ENCODE data around the gene AP1S2.
"Not testable (repeated sequence)": the region's sequence is repeated elsewhere in the genome, so short reads cannot be mapped to it uniquely, and the experiment has no call there.

The AP1S2 gene

GRCh38 chrX:15834827-15835595 lies 19.6 kb downstream of the AP1S2 start:
- no peaks in the 10 kb centered on the region for H3K9me3 Mint-ChIP-seq (ENCODE audit: low read depth)
- H3K27ac Mint-ChIP-seq = no peak overlapping the region
- no peak overlapping the region for H3K4me3 Mint-ChIP-seq
- H3K27me3 Mint-ChIP-seq = no peaks in the 10 kb centered on the region
- no peaks in the 10 kb centered on the region for H3K36me3 Mint-ChIP-seq
- peaks cover 2% of the 10 kb centered on the region for H3K4me1 Mint-ChIP-seq (ENCODE audit: low read depth)

- H3K9me3 Mint-ChIP-seq (ENCODE audit: low read depth) = no peaks in the 10 kb centered on the region
- peak overlapping the region; percentile 35 for H3K27ac Mint-ChIP-seq
- no peaks in the 10 kb centered on the region for H3K36me3 Mint-ChIP-seq
- H3K4me3 Mint-ChIP-seq = no peak overlapping the region
- peaks cover 2% of the 10 kb centered on the region for H3K4me1 Mint-ChIP-seq (ENCODE audit: low read depth)
- H3K27me3 Mint-ChIP-seq = no peaks in the 10 kb centered on the region
These were observed 20.6 kb downstream of the AP1S2 start for GRCh38 chrX:15834053-15834452.

DNA sequence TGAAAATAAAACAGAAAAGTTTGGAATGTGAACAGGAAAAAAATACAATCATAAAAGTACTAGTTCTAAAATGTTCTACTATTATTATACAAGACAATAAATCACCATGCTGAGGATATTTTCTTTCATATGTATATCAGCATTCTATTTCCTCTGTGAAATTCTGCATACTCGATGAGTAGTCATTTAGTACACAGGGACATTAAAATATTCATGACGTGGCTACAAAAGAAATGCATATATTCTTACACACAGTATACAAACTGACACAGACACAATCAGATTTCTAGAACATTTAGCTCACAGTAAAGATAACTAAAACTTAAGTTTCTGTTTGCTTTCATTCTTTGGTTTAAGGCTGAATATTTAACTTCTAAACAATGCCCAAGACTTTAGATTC lies 23.3 kb downstream of the AP1S2 start:
- H3K36me3 Mint-ChIP-seq; H3K27ac Mint-ChIP-seq; H3K9me3 Mint-ChIP-seq (ENCODE audit: low read depth): not testable (repeated sequence)

GRCh38 chrX:15829217-15829616 lies 25.4 kb downstream of the AP1S2 start:
- peaks cover 2% of the 10 kb centered on the region for H3K4me1 Mint-ChIP-seq (ENCODE audit: low read depth)
- peaks cover 2% of the 10 kb centered on the region for H3K36me3 Mint-ChIP-seq
- no peak overlapping the region for H3K27ac Mint-ChIP-seq
- H3K9me3 Mint-ChIP-seq (ENCODE audit: low read depth) = no peaks in the 10 kb centered on the region
- H3K27me3 Mint-ChIP-seq = no peaks in the 10 kb centered on the region
- no peak overlapping the region for H3K4me3 Mint-ChIP-seq

More for the DNA sequence above, 23.3 kb downstream of the AP1S2 start:
- H3K4me3 Mint-ChIP-seq; H3K27me3 Mint-ChIP-seq; H3K4me1 Mint-ChIP-seq (ENCODE audit: low read depth): not testable (repeated sequence)

- Mint-ChIP-seq H3K9me3 (ENCODE audit: low read depth) (no peaks in the 10 kb centered on the region), H3K4me3 (no peak overlapping the region), H3K27me3 (no peaks in the 10 kb centered on the region), H3K4me1 (ENCODE audit: low read depth) (peaks cover 1% of the 10 kb centered on the region), H3K27ac (no peak overlapping the region), H3K36me3 (peaks cover 5% of the 10 kb centered on the region)
These were observed 28.7 kb downstream of the AP1S2 start for GRCh38 chrX:15825936-15826335.

GRCh38 chrX:15822922-15823321 lies 31.7 kb downstream of the AP1S2 start:
- Mint-ChIP-seq H3K4me3 (no peak overlapping the region), H3K36me3 (peaks cover 7% of the 10 kb centered on the region), H3K27me3 (no peaks in the 10 kb centered on the region), H3K9me3 (ENCODE audit: low read depth) (no peaks in the 10 kb centered on the region), H3K27ac (no peak overlapping the region), H3K4me1 (ENCODE audit: low read depth) (peaks cover 13% of the 10 kb centered on the region)

DNA sequence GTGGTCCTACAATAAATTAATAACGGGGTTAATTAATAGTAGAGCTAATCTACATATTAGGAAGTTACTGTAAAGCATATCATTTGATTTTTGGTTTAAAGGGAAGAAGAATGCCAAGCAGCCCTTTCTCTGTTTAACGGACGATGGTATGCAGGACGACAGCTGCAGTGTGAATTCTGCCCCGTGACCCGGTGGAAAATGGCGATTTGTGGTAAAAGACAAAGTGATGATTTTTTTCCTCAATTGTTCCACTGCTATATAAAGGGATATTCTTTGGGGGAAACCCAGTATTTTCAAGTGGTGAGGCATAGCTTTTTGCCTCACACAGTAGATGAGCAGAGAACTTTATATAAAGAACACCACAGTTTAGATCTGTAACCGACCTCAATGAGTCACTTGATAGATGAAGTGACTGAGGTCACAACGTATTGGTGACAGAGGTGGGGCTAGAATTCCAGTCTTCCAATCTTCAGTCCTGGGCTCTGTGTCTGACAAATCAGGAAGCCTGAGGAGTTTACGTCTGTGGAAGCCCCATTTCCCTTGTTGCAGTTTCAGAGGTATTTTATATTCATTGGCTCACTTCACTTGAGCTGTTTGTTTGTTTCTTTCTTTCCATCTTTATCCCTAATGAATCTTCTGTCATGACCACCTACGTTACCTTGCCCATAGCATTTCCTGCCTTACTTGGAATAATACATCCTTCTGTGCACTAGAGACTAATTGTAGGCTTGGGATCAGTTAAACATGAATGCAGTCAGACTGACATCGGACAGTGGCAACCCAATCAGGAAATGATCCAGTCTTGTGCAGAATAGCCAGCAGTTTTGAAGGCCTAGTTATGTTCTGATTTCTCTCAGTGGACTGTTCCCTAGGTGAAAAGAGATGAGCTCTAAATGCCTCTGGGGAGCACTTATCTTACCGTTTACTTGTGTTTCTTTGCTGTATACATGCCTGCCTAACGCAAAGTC lies 34.2 kb downstream of the AP1S2 start:
- Mint-ChIP-seq H3K27me3 (no peaks in the 10 kb centered on the region), H3K9me3 (ENCODE audit: low read depth) (no peaks in the 10 kb centered on the region), H3K27ac (peak overlapping the region; percentile 66), H3K4me3 (no peak overlapping the region), H3K4me1 (ENCODE audit: low read depth) (peaks cover 35% of the 10 kb centered on the region), H3K36me3 (peaks cover 7% of the 10 kb centered on the region)

DNA sequence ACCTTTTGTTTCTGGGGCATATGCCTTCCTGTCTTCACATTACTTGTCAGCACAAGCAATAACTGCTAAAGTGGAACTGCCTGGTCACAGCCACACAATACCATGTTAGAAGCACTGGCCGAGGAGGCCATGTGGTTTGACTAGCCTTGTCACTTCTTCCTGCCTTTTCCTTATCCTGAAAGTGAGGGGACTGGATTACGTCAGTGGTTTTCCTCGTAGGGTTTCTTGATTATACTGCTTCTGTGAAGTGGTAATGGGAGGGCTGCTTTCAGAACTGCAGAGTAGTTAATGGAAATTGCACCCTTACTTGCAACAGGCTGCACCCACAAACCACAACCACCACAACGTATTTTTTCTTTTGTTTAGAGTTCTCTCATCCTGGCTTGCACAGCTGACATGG lies 37.7 kb downstream of the AP1S2 start:
- peaks cover 44% of the 10 kb centered on the region for H3K4me1 Mint-ChIP-seq (ENCODE audit: low read depth)
- peak overlapping the region; percentile 67 for H3K27ac Mint-ChIP-seq
- H3K27me3 Mint-ChIP-seq = no peaks in the 10 kb centered on the region
- H3K9me3 Mint-ChIP-seq (ENCODE audit: low read depth) = no peaks in the 10 kb centered on the region
- H3K4me3 Mint-ChIP-seq = peak overlapping the region; percentile 71
- H3K36me3 Mint-ChIP-seq = peaks cover 4% of the 10 kb centered on the region

- Mint-ChIP-seq H3K27ac (peak overlapping the region; percentile 47), H3K27me3 (no peaks in the 10 kb centered on the region), H3K4me1 (ENCODE audit: low read depth) (peaks cover 44% of the 10 kb centered on the region), H3K36me3 (peaks cover 4% of the 10 kb centered on the region), H3K4me3 (peak overlapping the region; percentile 33), H3K9me3 (ENCODE audit: low read depth) (no peaks in the 10 kb centered on the region)
These were observed 38.2 kb downstream of the AP1S2 start for GRCh38 chrX:15816438-15816809.

DNA sequence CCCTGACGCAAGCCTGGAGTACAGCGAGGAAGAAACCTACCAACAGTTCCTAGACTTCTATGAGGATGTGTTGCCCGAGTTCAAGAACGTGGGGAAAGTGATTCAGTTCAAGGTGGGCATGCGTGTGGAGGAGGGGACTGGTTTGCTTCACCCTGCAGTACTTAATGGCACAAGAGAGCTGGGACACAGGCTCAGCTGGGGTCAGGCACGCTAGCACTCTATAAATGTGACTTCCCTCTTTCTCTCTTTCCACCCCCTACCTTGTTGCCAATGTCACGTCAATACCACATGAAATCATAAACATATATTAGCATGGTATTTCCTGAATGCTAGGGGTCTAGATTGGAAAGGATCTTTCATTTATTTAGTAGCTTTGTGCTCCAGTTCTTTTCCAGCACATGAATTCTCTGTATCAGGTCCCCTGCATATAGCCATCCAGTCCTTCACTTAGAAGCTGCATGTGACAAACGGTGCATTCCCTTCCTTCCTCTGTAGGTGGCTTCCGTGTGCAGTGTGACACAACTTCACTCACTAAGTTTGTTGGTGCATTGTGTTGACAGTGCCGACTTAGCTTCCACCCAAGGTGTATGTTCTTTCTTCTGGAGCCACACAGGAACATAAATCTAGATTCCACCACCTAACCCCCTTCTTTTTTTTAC lies 38.7 kb downstream of the AP1S2 start:
- Mint-ChIP-seq H3K27ac (peak overlapping the region; percentile 47), H3K9me3 (ENCODE audit: low read depth) (no peaks in the 10 kb centered on the region), H3K4me1 (ENCODE audit: low read depth) (peaks cover 43% of the 10 kb centered on the region), H3K4me3 (peak overlapping the region; percentile 33), H3K36me3 (peaks cover 4% of the 10 kb centered on the region), H3K27me3 (no peaks in the 10 kb centered on the region)

GRCh38 chrX:15814771-15815365 lies 39.7 kb downstream of the AP1S2 start:
- Mint-ChIP-seq H3K27me3 (no peaks in the 10 kb centered on the region), H3K4me3 (no peak overlapping the region), H3K27ac (no peak overlapping the region), H3K36me3 (peaks cover 4% of the 10 kb centered on the region), H3K4me1 (ENCODE audit: low read depth) (peaks cover 34% of the 10 kb centered on the region), H3K9me3 (ENCODE audit: low read depth) (no peaks in the 10 kb centered on the region)

DNA sequence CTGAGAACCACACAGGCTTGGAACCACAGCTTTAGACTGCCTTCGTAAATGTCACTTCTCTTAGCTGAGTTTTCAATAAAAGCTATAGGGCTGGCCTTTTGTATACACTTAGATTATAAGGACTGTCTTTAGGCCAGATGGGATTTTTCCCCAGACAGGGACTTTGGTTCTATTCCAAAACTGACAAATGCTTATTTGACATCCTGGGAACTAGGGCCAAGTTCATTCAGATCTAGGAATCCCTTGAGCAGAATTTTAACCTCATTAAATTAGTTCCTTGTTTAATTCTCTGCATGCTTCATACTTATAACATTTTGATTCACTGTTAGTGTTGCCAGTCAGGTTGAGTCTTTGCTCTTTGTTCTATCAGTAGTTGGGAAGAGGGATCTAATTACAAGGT lies 41.2 kb downstream of the AP1S2 start:
- H3K4me1 Mint-ChIP-seq (ENCODE audit: low read depth) = peaks cover 33% of the 10 kb centered on the region
- H3K36me3 Mint-ChIP-seq = peaks cover 4% of the 10 kb centered on the region
- no peak overlapping the region for H3K4me3 Mint-ChIP-seq
- no peak overlapping the region for H3K27ac Mint-ChIP-seq
- no peaks in the 10 kb centered on the region for H3K27me3 Mint-ChIP-seq
- no peaks in the 10 kb centered on the region for H3K9me3 Mint-ChIP-seq (ENCODE audit: low read depth)

DNA sequence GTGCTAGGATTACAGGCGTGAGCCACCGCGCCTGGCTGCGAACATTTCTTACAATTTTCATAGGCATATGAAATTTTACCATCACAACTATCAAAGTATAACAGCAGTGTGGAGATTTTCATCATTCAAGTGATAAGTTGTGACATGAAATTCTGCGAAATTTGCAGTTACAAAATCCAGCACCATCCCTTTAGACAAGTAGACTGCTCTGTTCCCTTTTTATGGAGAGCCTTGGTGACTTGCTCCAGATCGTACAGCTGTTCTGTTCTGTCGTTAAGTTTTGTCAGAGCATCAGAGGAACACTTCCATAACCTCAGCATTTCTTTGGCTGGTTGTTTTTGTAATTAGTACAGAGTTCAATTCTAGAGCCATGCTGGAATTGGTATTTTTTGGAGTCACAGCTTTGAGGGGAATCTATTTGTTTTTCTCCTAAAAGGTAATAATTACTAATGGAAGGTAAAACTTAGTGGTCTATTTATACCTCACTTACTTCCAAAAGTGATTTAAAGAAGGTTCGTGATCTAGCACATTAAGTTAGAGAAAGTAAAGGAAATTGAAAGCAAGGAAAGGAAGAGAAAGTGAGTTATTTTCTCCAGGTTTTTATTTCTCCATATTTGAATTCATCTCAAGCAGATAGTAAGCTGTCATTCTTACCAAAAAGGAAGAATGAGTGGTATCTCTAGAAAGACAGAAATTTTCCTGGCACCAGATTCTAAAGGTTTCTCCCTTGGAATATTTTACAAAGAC lies 42.2 kb downstream of the AP1S2 start:
- no peak overlapping the region for H3K27ac Mint-ChIP-seq
- H3K4me1 Mint-ChIP-seq (ENCODE audit: low read depth) = peaks cover 28% of the 10 kb centered on the region
- no peaks in the 10 kb centered on the region for H3K9me3 Mint-ChIP-seq (ENCODE audit: low read depth)
- peaks cover 2% of the 10 kb centered on the region for H3K36me3 Mint-ChIP-seq
- H3K4me3 Mint-ChIP-seq = no peak overlapping the region
- no peaks in the 10 kb centered on the region for H3K27me3 Mint-ChIP-seq

DNA sequence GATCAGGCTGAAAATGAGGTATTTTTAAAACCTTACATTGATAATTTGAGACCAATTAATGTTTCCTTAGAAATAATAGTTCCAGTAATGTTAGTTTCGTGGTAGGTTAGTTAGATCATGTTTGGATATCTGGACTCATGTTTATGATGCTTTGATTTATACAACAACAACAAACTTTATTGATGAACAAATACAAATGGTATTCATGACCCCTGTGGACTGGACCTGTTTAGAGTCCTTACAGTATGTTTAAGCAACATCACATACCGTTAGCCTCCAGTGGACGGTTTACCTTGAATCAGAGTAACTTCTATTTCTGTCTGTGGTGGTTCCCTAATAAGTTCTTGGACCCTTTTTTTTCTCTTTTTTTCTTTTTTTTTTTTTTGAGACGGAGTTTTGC lies 46.4 kb downstream of the AP1S2 start:
- Mint-ChIP-seq H3K4me1 (ENCODE audit: low read depth) (peaks cover 2% of the 10 kb centered on the region), H3K4me3 (no peak overlapping the region), H3K36me3 (no peaks in the 10 kb centered on the region), H3K27ac (no peak overlapping the region), H3K27me3 (no peaks in the 10 kb centered on the region), H3K9me3 (ENCODE audit: low read depth) (no peaks in the 10 kb centered on the region)

All from activated naive CD8-positive, alpha-beta T cell (primary cell).